SHP77 treated with DMSO at 0.1 percent for 48 hours (cell line): ENCODE data around the gene ATAD1.
"Not testable (repeated sequence)": the region's sequence is repeated elsewhere in the genome, so short reads cannot be mapped to it uniquely, and the experiment has no call there.

Source experiments
- DNase-seq: peaks from one replicate; lab custom pipeline; 2025; lab: John Stamatoyannopoulos, UW

Gene ATAD1

GRCh38 chr10:87801813-87802435 is 16.1 kb downstream of the ATAD1 start:
- DNase-seq: not testable (repeated sequence)

GRCh38 chr10:87799860-87800259 is 18.2 kb downstream of the ATAD1 start:
- DNase-seq: no peak

- DNase-seq: no peak
Observed at GRCh38 chr10:87798082-87798481, 19.9 kb downstream of the ATAD1 start.

GRCh38 chr10:87794285-87794684 is 23.7 kb downstream of the ATAD1 start:
- DNase-seq: no peak

- no peak for DNase-seq
Observed at GRCh38 chr10:87790185-87790584, 27.8 kb downstream of the ATAD1 start.

GRCh38 chr10:87786421-87786820 is 31.6 kb downstream of the ATAD1 start:
- no peak for DNase-seq

GRCh38 chr10:87782721-87783120 is 35.3 kb downstream of the ATAD1 start:
- DNase-seq: no peak

- DNase-seq: no peak
Observed at GRCh38 chr10:87781545-87781944, 36.5 kb downstream of the ATAD1 start.

- DNase-seq: no peak
Observed at GRCh38 chr10:87776328-87776727, 41.7 kb downstream of the ATAD1 start.

GRCh38 chr10:87775766-87776165 is 42.3 kb downstream of the ATAD1 start:
- no peak for DNase-seq

GRCh38 chr10:87771871-87772500 is 46.0 kb downstream of the ATAD1 start:
- no peak for DNase-seq

- DNase-seq: no peak
Observed at GRCh38 chr10:87767253-87767652, 50.8 kb downstream of the ATAD1 start.

GRCh38 chr10:87765666-87766376 is 52.2 kb downstream of the ATAD1 start:
- no peak for DNase-seq

GRCh38 chr10:87764072-87764934 is 53.7 kb downstream of the ATAD1 start:
- DNase-seq: no peak

GRCh38 chr10:87763086-87763861 is 54.8 kb downstream of the ATAD1 start:
- DNase-seq: no peak

GRCh38 chr10:87761892-87762291 is 56.1 kb downstream of the ATAD1 start:
- no peak for DNase-seq

- no peak for DNase-seq
Observed at GRCh38 chr10:87761153-87761552, 56.9 kb downstream of the ATAD1 start.

- DNase-seq: no peak
Observed at GRCh38 chr10:87760195-87760905, 57.7 kb downstream of the ATAD1 start.

- DNase-seq: no peak
Observed at GRCh38 chr10:87759551-87759950, 58.5 kb downstream of the ATAD1 start.

GRCh38 chr10:87757685-87758084 is 60.3 kb downstream of the ATAD1 start:
- DNase-seq: no peak
